Effector memory CD8-positive, alpha-beta T cell (primary cell): ENCODE results near the gene ABLIM2.

Experiments used
- ATAC-seq: fragments of 150-1000 bp; cut with Tn5 transposase; replicated peaks from 2 replicates; pipeline ENCODE4 v1.10.0; 2021; ENCODE audit warnings: mild to moderate bottlenecking, moderate library complexity
- DNase-seq, 3 experiments: peaks; one replicate each; pipeline ENCODE4 v3.0.0; 2021
- H3K27ac Mint-ChIP-seq, 2 donors: one replicate each; pipeline ENCODE4 v1.8.0; 2022; ENCODE audit warnings: mild to moderate bottlenecking in 2 of 2, mixed read lengths in 2 of 2, moderate library complexity in 2 of 2
- H3K27me3 Mint-ChIP-seq, 2 donors: one replicate each; pipeline ENCODE4 v1.8.0; 2022; ENCODE audit warnings: mixed read lengths in 2 of 2
- H3K36me3 Mint-ChIP-seq: one replicate; pipeline ENCODE4 v1.8.0; 2022; ENCODE audit warnings: mild to moderate bottlenecking, moderate library complexity, mixed read lengths; ENCODE audit not compliant: insufficient read depth
- H3K4me1 Mint-ChIP-seq, 2 donors: one replicate each; pipeline ENCODE4 v1.8.0; 2022; ENCODE audit warnings: low read depth in 2 of 2, mixed read lengths in 2 of 2
- H3K4me3 Mint-ChIP-seq, 2 donors: one replicate each; pipeline ENCODE4 v1.8.0; 2022; ENCODE audit warnings: mild to moderate bottlenecking in 2 of 2, mixed read lengths in 2 of 2, moderate library complexity in 2 of 2
- H3K9me3 Mint-ChIP-seq, 2 donors: one replicate each; pipeline ENCODE4 v1.8.0; 2022; ENCODE audit warnings: mixed read lengths in 2 of 2

The ABLIM2 gene

DNA sequence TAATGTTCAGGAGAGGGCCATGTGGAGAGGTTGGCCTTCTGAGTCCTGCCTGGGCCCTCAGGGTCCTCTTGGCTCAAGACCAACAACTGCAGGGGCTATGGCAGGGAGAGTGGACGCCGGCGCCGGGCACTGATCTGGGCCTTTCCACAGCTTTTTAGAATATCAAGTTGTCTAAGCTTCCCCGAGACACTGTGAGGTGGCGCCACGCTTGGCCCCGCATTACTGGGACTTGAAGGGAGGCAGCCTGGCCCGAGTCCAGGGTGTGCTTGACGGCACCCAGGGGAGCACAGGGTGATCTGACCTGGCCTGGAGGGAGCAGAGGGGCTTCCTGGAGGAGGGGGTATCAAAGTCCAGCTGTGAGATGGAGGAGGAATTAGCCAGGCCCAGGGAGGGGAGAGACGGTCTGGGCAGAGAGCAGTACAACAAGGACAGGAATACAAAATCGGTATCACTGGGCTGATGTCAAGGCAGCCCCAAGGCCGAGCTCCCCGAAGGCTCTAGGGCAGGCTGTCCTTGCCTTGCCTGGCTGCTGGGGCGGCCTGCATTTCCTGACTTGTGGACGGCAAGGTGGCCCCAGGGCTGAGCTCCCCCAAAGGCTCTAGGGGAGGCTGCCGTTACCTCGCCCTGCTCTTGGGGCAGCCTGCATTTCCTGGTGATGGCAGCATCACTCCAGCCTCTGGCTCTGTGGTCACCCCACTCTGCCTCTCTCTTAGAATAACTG, 28.1 kb downstream of the ABLIM2 start:
- Mint-ChIP-seq H3K4me1 (peaks cover 0 to 6% of the 10 kb centered on the region in 2 donors), H3K9me3 (no peaks in the 10 kb centered on the region), H3K36me3 (no peaks in the 10 kb centered on the region), H3K27ac (peak overlapping the region in 1 of 2 donors; percentile 62), H3K27me3 (peaks cover 18 to 19% of the 10 kb centered on the region in 2 donors), H3K4me3 (no peak overlapping the region)
- no peak for ATAC-seq
- no peak for DNase-seq

DNA sequence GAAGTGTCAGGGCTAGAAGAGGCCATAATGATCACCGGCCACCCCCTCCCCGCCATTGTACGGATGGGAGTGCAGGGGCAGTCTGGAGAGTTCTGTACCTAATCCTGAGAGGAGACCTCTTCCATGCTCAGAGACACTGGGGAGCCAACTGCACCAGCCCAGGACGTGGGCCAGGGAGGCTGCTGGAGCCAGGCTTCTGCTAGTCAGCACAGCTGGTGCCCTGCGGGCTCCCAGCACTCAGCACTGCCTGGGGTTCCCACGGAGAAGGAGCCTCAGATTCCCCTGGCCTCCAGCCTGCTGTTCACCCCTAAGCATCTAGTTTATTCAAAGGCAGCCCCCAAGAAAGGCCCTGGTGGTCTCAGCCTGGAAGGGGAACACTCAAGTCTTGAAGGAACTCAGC, 28.8 kb downstream of the ABLIM2 start:
- peaks cover 18 to 19% of the 10 kb centered on the region in 2 donors for H3K27me3 Mint-ChIP-seq
- peak overlapping the region in 1 of 2 donors; percentile 62 for H3K27ac Mint-ChIP-seq
- no peak for DNase-seq
- ATAC-seq: no peak
- no peaks in the 10 kb centered on the region for H3K36me3 Mint-ChIP-seq
- H3K4me1 Mint-ChIP-seq: peaks cover 0 to 6% of the 10 kb centered on the region in 2 donors
- H3K9me3 Mint-ChIP-seq: no peaks in the 10 kb centered on the region
- no peak overlapping the region for H3K4me3 Mint-ChIP-seq

- H3K27me3 Mint-ChIP-seq: peaks cover 13 to 14% of the 10 kb centered on the region in 2 donors
- no peaks in the 10 kb centered on the region for H3K9me3 Mint-ChIP-seq
- no peaks in the 10 kb centered on the region for H3K36me3 Mint-ChIP-seq
- no peak for ATAC-seq
- H3K4me1 Mint-ChIP-seq: peaks cover 2 to 3% of the 10 kb centered on the region in 2 donors
- H3K4me3 Mint-ChIP-seq: no peak overlapping the region
- no peak for DNase-seq
- peak overlapping the region in 1 of 2 donors; percentile 12 for H3K27ac Mint-ChIP-seq
These were observed 29.5 kb downstream of the ABLIM2 start for GRCh38 chr4:8129136-8129535.

GRCh38 chr4:8128100-8128856, 30.3 kb downstream of the ABLIM2 start:
- Mint-ChIP-seq H3K4me1 (peaks cover 2 to 7% of the 10 kb centered on the region in 2 donors), H3K9me3 (no peaks in the 10 kb centered on the region), H3K27ac (no peak overlapping the region), H3K36me3 (no peaks in the 10 kb centered on the region), H3K4me3 (no peak overlapping the region), H3K27me3 (peaks cover 4 to 6% of the 10 kb centered on the region in 2 donors)
- DNase-seq (no peak), ATAC-seq (no peak)

DNA sequence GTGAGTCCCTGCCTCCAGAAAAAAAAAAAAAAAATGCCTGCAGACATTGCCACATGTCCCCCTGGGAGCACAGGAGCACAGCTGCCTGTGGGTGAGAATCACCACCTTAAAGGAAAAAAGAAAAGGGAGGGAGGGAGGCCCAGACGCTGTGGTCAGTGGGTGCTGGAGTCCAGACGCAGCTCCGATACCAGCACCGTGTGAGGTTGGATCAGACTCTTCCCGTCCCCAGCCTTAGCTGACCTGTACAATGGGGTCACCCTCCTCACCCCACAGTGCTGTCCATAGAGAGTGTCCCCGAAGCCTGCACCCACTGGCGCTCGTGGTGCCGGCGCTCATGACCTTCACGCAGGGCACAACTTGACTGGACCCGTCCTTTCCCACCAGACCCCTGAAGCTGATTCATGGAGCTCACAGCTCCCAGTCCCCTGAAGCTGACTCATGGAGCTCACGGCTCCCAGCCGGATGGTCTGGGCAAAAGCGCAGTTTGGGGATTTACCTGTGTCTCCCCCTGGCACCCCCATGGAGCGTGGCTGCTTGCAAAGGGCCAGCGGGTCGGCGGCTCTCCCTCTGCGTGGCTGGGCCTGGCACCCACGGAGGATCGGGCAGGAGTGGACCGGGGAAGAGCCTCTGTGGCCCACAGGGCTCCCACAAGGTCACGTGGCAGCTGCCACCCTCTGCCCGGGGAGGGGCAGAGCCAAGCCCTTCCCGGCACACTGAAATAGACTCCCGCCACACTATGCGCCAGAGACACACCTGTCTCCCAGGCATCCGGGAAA, 31.4 kb downstream of the ABLIM2 start:
- no peak for ATAC-seq
- Mint-ChIP-seq H3K4me1 (peaks cover 2 to 7% of the 10 kb centered on the region in 2 donors), H3K27ac (no peak overlapping the region), H3K9me3 (no peaks in the 10 kb centered on the region), H3K36me3 (no peaks in the 10 kb centered on the region), H3K27me3 (peaks cover 0 to 4% of the 10 kb centered on the region in 2 donors), H3K4me3 (no peak overlapping the region)
- DNase-seq: no peak

- Mint-ChIP-seq H3K9me3 (no peaks in the 10 kb centered on the region), H3K4me3 (no peak overlapping the region), H3K27ac (no peak overlapping the region), H3K4me1 (peaks cover 2 to 7% of the 10 kb centered on the region in 2 donors), H3K36me3 (no peaks in the 10 kb centered on the region), H3K27me3 (peaks cover 0 to 7% of the 10 kb centered on the region in 2 donors)
- DNase-seq (no peak), ATAC-seq (no peak)
These were observed 32.1 kb downstream of the ABLIM2 start for GRCh38 chr4:8126523-8126922.

GRCh38 chr4:8125526-8126056, 33.0 kb downstream of the ABLIM2 start:
- no peak for DNase-seq

GRCh38 chr4:8123870-8124269, 34.7 kb downstream of the ABLIM2 start:
- H3K4me1 Mint-ChIP-seq: peaks cover 0 to 7% of the 10 kb centered on the region in 2 donors
- no peak for ATAC-seq
- no peak for DNase-seq
- peaks cover 0 to 7% of the 10 kb centered on the region in 2 donors for H3K27me3 Mint-ChIP-seq
- no peaks in the 10 kb centered on the region for H3K9me3 Mint-ChIP-seq
- no peaks in the 10 kb centered on the region for H3K36me3 Mint-ChIP-seq
- no peak overlapping the region for H3K4me3 Mint-ChIP-seq
- no peak overlapping the region for H3K27ac Mint-ChIP-seq

More at GRCh38 chr4:8125526-8126056, 33.0 kb downstream of the ABLIM2 start:
- no peaks in the 10 kb centered on the region for H3K9me3 Mint-ChIP-seq
- no peak overlapping the region for H3K27ac Mint-ChIP-seq
- peaks cover 0 to 7% of the 10 kb centered on the region in 2 donors for H3K4me1 Mint-ChIP-seq
- H3K4me3 Mint-ChIP-seq: no peak overlapping the region
- no peaks in the 10 kb centered on the region for H3K36me3 Mint-ChIP-seq
- H3K27me3 Mint-ChIP-seq: peaks cover 0 to 7% of the 10 kb centered on the region in 2 donors
- ATAC-seq: no peak

- H3K9me3 Mint-ChIP-seq: no peaks in the 10 kb centered on the region
- peaks cover 0 to 7% of the 10 kb centered on the region in 2 donors for H3K27me3 Mint-ChIP-seq
- ATAC-seq (no peak), DNase-seq (no peak)
- no peak overlapping the region for H3K4me3 Mint-ChIP-seq
- H3K4me1 Mint-ChIP-seq: peaks cover 0 to 7% of the 10 kb centered on the region in 2 donors
- no peak overlapping the region for H3K27ac Mint-ChIP-seq
- no peaks in the 10 kb centered on the region for H3K36me3 Mint-ChIP-seq
These were observed 35.2 kb downstream of the ABLIM2 start for GRCh38 chr4:8123389-8123788.

DNA sequence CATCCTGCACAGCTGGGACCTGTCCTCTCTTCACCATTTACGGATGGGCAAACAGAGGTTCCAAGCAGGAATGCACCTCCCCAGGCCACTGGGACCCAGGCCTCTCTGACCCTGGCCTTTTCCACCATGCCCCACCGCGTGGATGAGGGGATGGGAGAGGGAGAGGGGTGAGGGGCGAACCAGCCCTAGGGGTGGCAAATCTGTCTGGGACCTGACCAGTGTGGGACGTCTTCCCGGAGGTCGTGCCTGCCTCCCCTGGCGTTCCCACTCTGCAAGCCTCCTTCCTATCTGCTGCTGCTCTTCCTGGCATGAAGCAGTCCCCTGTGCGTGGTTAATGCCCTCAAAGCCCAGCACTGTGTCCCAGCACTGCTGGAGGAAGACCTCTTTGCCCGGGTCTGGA, 35.9 kb downstream of the ABLIM2 start:
- ATAC-seq: no peak

GRCh38 chr4:8121292-8122015, 37.2 kb downstream of the ABLIM2 start:
- no peak for DNase-seq
- H3K27ac Mint-ChIP-seq: no peak overlapping the region
- peaks cover 0 to 7% of the 10 kb centered on the region in 2 donors for H3K27me3 Mint-ChIP-seq
- no peak for ATAC-seq
- H3K4me1 Mint-ChIP-seq: peaks cover 11 to 19% of the 10 kb centered on the region in 2 donors
- peaks cover 1% of the 10 kb centered on the region for H3K36me3 Mint-ChIP-seq
- H3K9me3 Mint-ChIP-seq: no peaks in the 10 kb centered on the region
- no peak overlapping the region for H3K4me3 Mint-ChIP-seq

More for the DNA sequence above, 35.9 kb downstream of the ABLIM2 start:
- H3K27ac Mint-ChIP-seq: no peak overlapping the region
- H3K36me3 Mint-ChIP-seq: no peaks in the 10 kb centered on the region
- DNase-seq: no peak
- peaks cover 0 to 7% of the 10 kb centered on the region in 2 donors for H3K27me3 Mint-ChIP-seq
- H3K9me3 Mint-ChIP-seq: no peaks in the 10 kb centered on the region
- H3K4me1 Mint-ChIP-seq: peaks cover 0 to 7% of the 10 kb centered on the region in 2 donors
- no peak overlapping the region for H3K4me3 Mint-ChIP-seq

GRCh38 chr4:8120501-8120900, 38.1 kb downstream of the ABLIM2 start:
- Mint-ChIP-seq H3K36me3 (peaks cover 4% of the 10 kb centered on the region), H3K4me1 (peaks cover 20 to 29% of the 10 kb centered on the region in 2 donors), H3K4me3 (no peak overlapping the region), H3K27ac (no peak overlapping the region), H3K9me3 (no peaks in the 10 kb centered on the region), H3K27me3 (peaks cover 0 to 7% of the 10 kb centered on the region in 2 donors)
- DNase-seq: no peak
- no peak for ATAC-seq
